Neural progenitor cell (in vitro differentiated cells): ENCODE results near the gene AMOTL2. TPM values are rescaled to one million over a fixed set of nuclear protein-coding genes. Genes with fewer than 3 reads are reported as not detected.

Experiments used
- DNase-seq: peaks from one replicate; pipeline ENCODE4 v3.0.0-alpha.2; 2016; ENCODE audit warnings: low spot score
- H2AFZ ChIP-seq: fragments of 200-600 bp; sonication (generic); replicated peaks from 2 replicates; pipeline ENCODE4 v1.6.1; 2016; ENCODE audit warnings: antibody characterized with exemption
- H3F3A ChIP-seq: fragments of 200-600 bp; sonication (generic); 2 replicates; pipeline ENCODE4 v1.6.1; 2016; ENCODE audit warnings: antibody characterized with exemption, low read depth
- H3K27ac ChIP-seq: fragments of 200-600 bp; sonication (generic); 2 replicates; pipeline ENCODE4 v1.5.1; 2016; ENCODE audit warnings: mild to moderate bottlenecking
- H3K27me3 ChIP-seq: fragments of 200-600 bp; sonication (generic); 2 replicates; pipeline ENCODE4 v1.6.1; 2016; ENCODE audit warnings: mild to moderate bottlenecking, moderate library complexity
- H3K36me3 ChIP-seq: fragments of 200-600 bp; sonication (generic); 2 replicates; pipeline ENCODE4 v1.5.1; 2016
- H3K4me1 ChIP-seq: fragments of 200-600 bp; sonication (generic); 2 replicates; pipeline ENCODE4 v1.6.1; 2016; ENCODE audit warnings: mixed run types
- H3K4me2 ChIP-seq: fragments of 200-600 bp; sonication (generic); 2 replicates; pipeline ENCODE4 v1.6.1; 2016
- H3K4me3 ChIP-seq: fragments of 200-600 bp; sonication (generic); 2 replicates; pipeline ENCODE4 v1.5.1; 2016
- H3K79me2 ChIP-seq: fragments of 200-600 bp; sonication (generic); 2 replicates; pipeline ENCODE4 v1.6.1; 2016; ENCODE audit warnings: low read depth
- H3K9ac ChIP-seq: fragments of 200-600 bp; sonication (generic); 2 replicates; pipeline ENCODE4 v1.6.1; 2016
- H3K9me3 ChIP-seq: fragments of 200-600 bp; sonication (generic); 2 replicates; pipeline ENCODE4 v1.5.1; 2016; ENCODE audit warnings: low read depth
- H4K20me1 ChIP-seq: fragments of 200-600 bp; sonication (generic); 2 replicates; pipeline ENCODE4 v1.6.1; 2016; ENCODE audit warnings: low read depth
- H3K27ac Mint-ChIP-seq: 3 replicates; pipeline ENCODE4 v1.8.0; 2021; ENCODE audit warnings: mixed read lengths
- H3K27me3 Mint-ChIP-seq: 2 replicates; pipeline ENCODE4 v1.8.0; 2022; ENCODE audit warnings: low read depth, mild to moderate bottlenecking, inconsistent platforms, moderate library complexity, mixed read lengths; ENCODE audit not compliant: insufficient read depth
- H3K36me3 Mint-ChIP-seq: 3 replicates; pipeline ENCODE4 v1.8.0; 2021; ENCODE audit warnings: mixed read lengths
- H3K4me1 Mint-ChIP-seq: 3 replicates; pipeline ENCODE4 v1.8.0; 2021; ENCODE audit warnings: mixed read lengths
- H3K4me3 Mint-ChIP-seq: 3 replicates; pipeline ENCODE4 v1.8.0; 2021; ENCODE audit warnings: mild to moderate bottlenecking, moderate library complexity, mixed read lengths
- H3K9me3 Mint-ChIP-seq: 3 replicates; pipeline ENCODE4 v1.8.0; 2020; ENCODE audit warnings: mixed read lengths
- CTCF ChIP-seq: fragments of 200-600 bp; sonication (generic); IDR thresholded peaks from 2 replicates; pipeline ENCODE4 v1.5.1; 2017; ENCODE audit warnings: antibody characterized with exemption, mild to moderate bottlenecking
- EZH2 ChIP-seq: fragments of 200-600 bp; sonication (generic); IDR thresholded peaks from 2 replicates; pipeline ENCODE4 v1.6.1; 2017; ENCODE audit warnings: antibody characterized with exemption, mild to moderate bottlenecking, moderate library complexity
- EZH2phosphoT487 ChIP-seq: fragments of 200-600 bp; sonication (generic); IDR thresholded peaks from 2 replicates; pipeline ENCODE4 v1.6.1; 2017; ENCODE audit warnings: antibody characterized with exemption
- total RNA-seq: library from RNA; depleted of rRNA; stranded (reverse); fragments of >200 nt; gene quantifications from 2 replicates; pipeline ENCODE4 v1.2.3, GENCODE V29; 2015; ENCODE audit warnings: low replicate concordance

AMOTL2 gene
- total RNA-seq, 1 donor from 2014 or later: 62.9 TPM

GRCh38 chr3:134312072-134312872, 62.0 kb downstream of the AMOTL2 start:
- TF ChIP-seq EZH2 (no peak), CTCF (peak; percentile 26)
- Histone ChIP-seq H3K36me3 (no peaks in the 10 kb centered on the region), H3K4me2 (no peak overlapping the region), H3K27me3 (peaks cover 24% of the 10 kb centered on the region), H3K4me1 (peaks cover 28% of the 10 kb centered on the region), H3K79me2 (no peaks in the 10 kb centered on the region), H3K9me3 (no peaks in the 10 kb centered on the region), H3K27ac (no peak overlapping the region), H3K9ac (no peak overlapping the region), H3F3A (peaks cover 15% of the 10 kb centered on the region), H3K4me3 (no peak overlapping the region), H2AFZ (no peak overlapping the region), H4K20me1 (no peaks in the 10 kb centered on the region)
- H3K4me1 Mint-ChIP-seq: peaks cover 48% of the 10 kb centered on the region
- H3K9me3 Mint-ChIP-seq: no peaks in the 10 kb centered on the region
- H3K36me3 Mint-ChIP-seq: no peaks in the 10 kb centered on the region
- H3K27me3 Mint-ChIP-seq: peaks cover 11% of the 10 kb centered on the region
- H3K4me3 Mint-ChIP-seq: no peak overlapping the region
- no peak overlapping the region for H3K27ac Mint-ChIP-seq
- DNase-seq: peak; percentile 56

- TF ChIP-seq CTCF: no peak
- no peak for TF ChIP-seq EZH2
- TF ChIP-seq EZH2phosphoT487: no peak
- no peaks in the 10 kb centered on the region for H3K79me2 ChIP-seq
- peaks cover 28% of the 10 kb centered on the region for H3K4me1 ChIP-seq
- H4K20me1 ChIP-seq: no peaks in the 10 kb centered on the region
- H3K36me3 Mint-ChIP-seq: no peaks in the 10 kb centered on the region
- H2AFZ ChIP-seq: no peak overlapping the region
- H3K27me3 ChIP-seq: peaks cover 24% of the 10 kb centered on the region
- peaks cover 11% of the 10 kb centered on the region for H3K27me3 Mint-ChIP-seq
- no peak overlapping the region for H3K4me3 ChIP-seq
- H3K4me1 Mint-ChIP-seq: peaks cover 48% of the 10 kb centered on the region
- no peak overlapping the region for H3K27ac ChIP-seq
- no peak for DNase-seq
- H3K4me2 ChIP-seq: no peak overlapping the region
- no peak overlapping the region for H3K27ac Mint-ChIP-seq
- H3K9me3 ChIP-seq: no peaks in the 10 kb centered on the region
- no peaks in the 10 kb centered on the region for H3K36me3 ChIP-seq
- H3F3A ChIP-seq: peaks cover 15% of the 10 kb centered on the region
- H3K9me3 Mint-ChIP-seq: no peaks in the 10 kb centered on the region
- H3K4me3 Mint-ChIP-seq: no peak overlapping the region
- H3K9ac ChIP-seq: no peak overlapping the region
Observed at GRCh38 chr3:134311693-134312071, 62.6 kb downstream of the AMOTL2 start.

- H3K9me3 Mint-ChIP-seq: no peaks in the 10 kb centered on the region
- no peaks in the 10 kb centered on the region for H4K20me1 ChIP-seq
- no peak overlapping the region for H3K4me3 Mint-ChIP-seq
- H3K9ac ChIP-seq: no peak overlapping the region
- H3K4me2 ChIP-seq: no peak overlapping the region
- peaks cover 48% of the 10 kb centered on the region for H3K4me1 Mint-ChIP-seq
- H3K27me3 Mint-ChIP-seq: peaks cover 11% of the 10 kb centered on the region
- H3K36me3 Mint-ChIP-seq: no peaks in the 10 kb centered on the region
- H3K27ac ChIP-seq: no peak overlapping the region
- no peak overlapping the region for H3K4me3 ChIP-seq
- no peak for DNase-seq
- peaks cover 28% of the 10 kb centered on the region for H3K4me1 ChIP-seq
- TF ChIP-seq CTCF: no peak
- TF ChIP-seq EZH2: no peak
- no peak for TF ChIP-seq EZH2phosphoT487
- no peak overlapping the region for H3K27ac Mint-ChIP-seq
- H3K9me3 ChIP-seq: no peaks in the 10 kb centered on the region
- no peak overlapping the region for H2AFZ ChIP-seq
- no peaks in the 10 kb centered on the region for H3K79me2 ChIP-seq
- peaks cover 24% of the 10 kb centered on the region for H3K27me3 ChIP-seq
- H3F3A ChIP-seq: peaks cover 15% of the 10 kb centered on the region
- no peaks in the 10 kb centered on the region for H3K36me3 ChIP-seq
Observed at GRCh38 chr3:134311265-134311664, 63.0 kb downstream of the AMOTL2 start.
